Neutrophil (primary cell): Measurements from ENCODE around the gene SRSF4.

Source experiments
- H3K27ac ChIP-seq: fragments of 200-600 bp; sonication (generic); 2 replicates; pipeline ENCODE4 v1.5.1; 2016; ENCODE audit warnings: mild to moderate bottlenecking, moderate library complexity
- H3K27me3 ChIP-seq: fragments of 200-600 bp; sonication (generic); 2 replicates; pipeline ENCODE4 v1.6.0; 2016; ENCODE audit warnings: mild to moderate bottlenecking
- H3K36me3 ChIP-seq: fragments of 200-600 bp; sonication (generic); 2 replicates; pipeline ENCODE4 v1.5.1; 2017
- H3K4me1 ChIP-seq, 2 experiments: fragments of 200-600 bp in 1 of 2; sonication (generic) in 1 of 2; 1 replicate in 1 of 2; 2 replicates in 1 of 2; pipeline versions ENCODE4 v1.5.1 to v1.6.1; 2013 to 2016; ENCODE audit warnings: low read depth in 1 of 2, low read length in 1 of 2, mild to moderate bottlenecking in 1 of 2, moderate library complexity in 1 of 2; ENCODE audit not compliant: control insufficient read depth in 1 of 2, insufficient read depth in 1 of 2
- H3K4me3 ChIP-seq, 2 experiments: fragments of 200-600 bp in 1 of 2; sonication (generic) in 1 of 2; 1 replicate in 1 of 2; 2 replicates in 1 of 2; pipeline ENCODE4 v1.5.1; 2013 to 2016; ENCODE audit warnings: low read depth in 1 of 2, low read length in 1 of 2, mild to moderate bottlenecking in 1 of 2, moderate library complexity in 1 of 2
- H3K9me3 ChIP-seq: fragments of 200-600 bp; sonication (generic); 2 replicates; pipeline ENCODE4 v1.5.1; 2016
- TF ChIP-seq, protein P1 (sequence below): fragments of 200-600 bp; sonication (generic); IDR thresholded peaks from 2 replicates; pipeline ENCODE4 v1.5.1; 2016; ENCODE audit warnings: antibody characterized with exemption

Gene SRSF4

GRCh38 chr1:29208442-29208841 lies 26.7 kb upstream of the SRSF4 start:
- TF ChIP-seq, protein P1, sequence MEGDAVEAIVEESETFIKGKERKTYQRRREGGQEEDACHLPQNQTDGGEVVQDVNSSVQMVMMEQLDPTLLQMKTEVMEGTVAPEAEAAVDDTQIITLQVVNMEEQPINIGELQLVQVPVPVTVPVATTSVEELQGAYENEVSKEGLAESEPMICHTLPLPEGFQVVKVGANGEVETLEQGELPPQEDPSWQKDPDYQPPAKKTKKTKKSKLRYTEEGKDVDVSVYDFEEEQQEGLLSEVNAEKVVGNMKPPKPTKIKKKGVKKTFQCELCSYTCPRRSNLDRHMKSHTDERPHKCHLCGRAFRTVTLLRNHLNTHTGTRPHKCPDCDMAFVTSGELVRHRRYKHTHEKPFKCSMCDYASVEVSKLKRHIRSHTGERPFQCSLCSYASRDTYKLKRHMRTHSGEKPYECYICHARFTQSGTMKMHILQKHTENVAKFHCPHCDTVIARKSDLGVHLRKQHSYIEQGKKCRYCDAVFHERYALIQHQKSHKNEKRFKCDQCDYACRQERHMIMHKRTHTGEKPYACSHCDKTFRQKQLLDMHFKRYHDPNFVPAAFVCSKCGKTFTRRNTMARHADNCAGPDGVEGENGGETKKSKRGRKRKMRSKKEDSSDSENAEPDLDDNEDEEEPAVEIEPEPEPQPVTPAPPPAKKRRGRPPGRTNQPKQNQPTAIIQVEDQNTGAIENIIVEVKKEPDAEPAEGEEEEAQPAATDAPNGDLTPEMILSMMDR, result no peak
- H3K9me3 ChIP-seq, result no peaks in the 10 kb centered on the region
- H3K36me3 ChIP-seq, result no peaks in the 10 kb centered on the region
- H3K4me1 ChIP-seq, result no peaks in the 10 kb centered on the region
- no peak overlapping the region for H3K27ac ChIP-seq
- H3K4me3 ChIP-seq, result no peak overlapping the region
- H3K27me3 ChIP-seq, result no peaks in the 10 kb centered on the region

GRCh38 chr1:29202584-29203340 lies 21.1 kb upstream of the SRSF4 start:
- peak overlapping the region; percentile 23 for H3K27ac ChIP-seq
- H3K36me3 ChIP-seq, result no peaks in the 10 kb centered on the region

GRCh38 chr1:29202053-29202452 lies 20.4 kb upstream of the SRSF4 start:
- no peaks in the 10 kb centered on the region for H3K27me3 ChIP-seq
- peak overlapping the region; percentile 23 for H3K27ac ChIP-seq
- H3K9me3 ChIP-seq, result no peaks in the 10 kb centered on the region
- H3K4me1 ChIP-seq, result peaks cover 9 to 13% of the 10 kb centered on the region in 2 experiments
- H3K4me3 ChIP-seq, result no peak overlapping the region
- no peaks in the 10 kb centered on the region for H3K36me3 ChIP-seq
- TF ChIP-seq, protein P1, result no peak

More at GRCh38 chr1:29202584-29203340, 21.1 kb upstream of the SRSF4 start:
- Histone ChIP-seq H3K4me1 (peaks cover 9 to 13% of the 10 kb centered on the region in 2 experiments), H3K9me3 (no peaks in the 10 kb centered on the region), H3K4me3 (no peak overlapping the region), H3K27me3 (no peaks in the 10 kb centered on the region)
- TF ChIP-seq, protein P1, result peak; percentile 93

DNA sequence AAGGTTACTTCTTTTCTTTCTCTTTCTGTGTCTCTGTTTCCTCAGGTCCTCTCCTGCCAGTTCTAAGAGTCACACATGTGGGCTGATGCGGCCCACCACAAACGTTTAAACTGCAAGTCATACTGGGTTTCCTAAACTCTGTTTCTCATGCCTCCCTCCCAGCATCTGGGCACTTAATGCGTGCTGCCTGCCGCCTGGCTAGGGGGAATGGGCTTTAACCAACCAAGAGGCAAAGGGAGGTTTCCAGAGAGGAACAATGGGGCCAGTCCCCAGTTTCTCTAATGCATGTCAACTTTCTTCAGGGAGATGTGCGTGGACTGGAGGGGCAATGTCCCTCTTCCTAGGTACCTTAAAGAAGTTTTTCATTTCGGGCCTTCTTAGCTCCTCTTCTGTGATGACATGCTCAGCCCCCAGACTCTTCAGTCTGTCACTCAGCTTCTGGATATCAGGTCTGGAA lies 19.9 kb upstream of the SRSF4 start:
- Histone ChIP-seq H3K9me3 (no peaks in the 10 kb centered on the region), H3K27ac (no peak overlapping the region), H3K27me3 (no peaks in the 10 kb centered on the region), H3K36me3 (no peaks in the 10 kb centered on the region), H3K4me1 (peaks cover 9 to 13% of the 10 kb centered on the region in 2 experiments), H3K4me3 (no peak overlapping the region)
- TF ChIP-seq, protein P1, result no peak

DNA sequence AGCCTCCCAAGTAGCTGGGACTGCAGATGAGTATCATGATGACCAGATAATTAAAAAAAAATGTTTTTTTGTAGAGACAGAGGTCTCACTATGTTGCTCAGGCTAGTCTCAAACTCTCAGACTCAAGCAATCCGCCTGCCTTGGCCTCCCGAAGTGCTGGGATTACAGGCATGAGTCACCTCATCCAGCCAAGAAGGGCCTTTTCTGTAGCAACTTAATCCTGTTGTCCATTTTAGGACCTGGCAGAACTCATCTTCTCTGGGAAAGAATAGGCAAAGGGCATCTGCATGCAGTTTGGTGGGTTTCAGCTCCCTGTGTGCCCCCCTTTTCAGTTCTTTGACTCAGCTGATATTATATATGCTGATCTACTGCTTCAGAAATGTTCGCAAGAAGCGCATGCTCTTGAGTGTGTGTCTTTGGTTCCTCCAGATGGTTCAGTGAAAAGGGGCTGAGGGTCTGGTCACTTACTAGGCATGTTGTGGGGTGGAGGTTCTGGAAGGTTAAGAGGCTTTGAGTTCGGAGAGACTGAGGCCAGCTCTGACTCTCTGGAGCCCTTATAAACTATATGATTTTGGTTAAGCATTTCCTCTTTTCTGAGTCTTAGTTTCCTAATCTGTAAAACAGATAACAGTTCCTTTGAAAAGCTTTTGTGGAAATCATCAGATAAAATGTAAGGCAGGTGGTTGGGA lies 19.4 kb upstream of the SRSF4 start:
- no peaks in the 10 kb centered on the region for H3K36me3 ChIP-seq
- H3K27ac ChIP-seq, result no peak overlapping the region
- H3K4me3 ChIP-seq, result no peak overlapping the region
- TF ChIP-seq, protein P1, result no peak
- H3K9me3 ChIP-seq, result no peaks in the 10 kb centered on the region
- H3K4me1 ChIP-seq, result peaks cover 9 to 13% of the 10 kb centered on the region in 2 experiments
- H3K27me3 ChIP-seq, result no peaks in the 10 kb centered on the region
